HL-60 (cell line): Measurements from ENCODE around the gene TREML1.
A peak's percentile ranks its signal among the peaks of the same experiment; 100 is the strongest.

Source experiments
- DNase-seq, 2 experiments: peaks; one replicate each; pipeline ENCODE4 v3.0.0-alpha.2; 2010 to 2020; ENCODE audit warnings: low read depth in 1 of 2, low spot score in 1 of 2
- H3K27ac ChIP-seq: fragments of 250-450 bp; sonication (Bioruptor Pico); replicated peaks from 2 replicates; pipeline ENCODE4 v1.5.1; 2020; ENCODE audit warnings: mild to moderate bottlenecking, moderate library complexity
- H3K27me3 ChIP-seq: fragments of 250-450 bp; sonication (Bioruptor Pico); 2 replicates; pipeline ENCODE4 v1.5.1; 2021; ENCODE audit warnings: mild to moderate bottlenecking, moderate library complexity; ENCODE audit not compliant: insufficient read depth, poor library complexity, severe bottlenecking
- H3K4me3 ChIP-seq: replicated peaks from 2 replicates; pipeline ENCODE4 v1.5.1; 2011; ENCODE audit warnings: mild to moderate bottlenecking, control low read depth, low read length; ENCODE audit not compliant: insufficient read depth
- CTCF ChIP-seq: IDR thresholded peaks from one replicate; pipeline ENCODE4 v1.5.1; 2011; ENCODE audit warnings: low read length, control low read depth, inconsistent platforms; ENCODE audit not compliant: insufficient read depth
- GABPA ChIP-seq: IDR thresholded peaks from 2 replicates; pipeline ENCODE4 v1.6.1; 2012; ENCODE audit warnings: low read depth
- POLR2AphosphoS5 ChIP-seq: IDR thresholded peaks from 2 replicates; pipeline ENCODE4 v1.6.1; 2012; ENCODE audit warnings: low read depth
- REST ChIP-seq: IDR thresholded peaks from 2 replicates; pipeline ENCODE4 v1.6.1; 2012; ENCODE audit warnings: low read depth; ENCODE audit not compliant: insufficient replicate concordance
- SPI1 ChIP-seq: IDR thresholded peaks from 2 replicates; pipeline ENCODE4 v1.6.1; 2012; ENCODE audit warnings: low read depth, mild to moderate bottlenecking, borderline replicate concordance

The TREML1 gene

GRCh38 chr6:41186031-41186562 lies 31.9 kb upstream of the TREML1 start:
- H3K4me3 ChIP-seq, result no peak overlapping the region
- H3K27ac ChIP-seq, result peak overlapping the region; percentile 13; the same call in 1 of the 2 replicates
- TF ChIP-seq REST (no peak), GABPA (no peak), SPI1 (peak; percentile 84), POLR2AphosphoS5 (no peak), CTCF (no peak)
- DNase-seq, result peak in 1 of 2 experiments; percentile 65
- no peaks in the 10 kb centered on the region for H3K27me3 ChIP-seq

GRCh38 chr6:41184761-41185160 lies 30.6 kb upstream of the TREML1 start:
- Histone ChIP-seq H3K27ac (no peak overlapping the region), H3K4me3 (no peak overlapping the region), H3K27me3 (no peaks in the 10 kb centered on the region)
- no peak for DNase-seq
- TF ChIP-seq SPI1 (no peak), CTCF (no peak), REST (no peak), POLR2AphosphoS5 (no peak), GABPA (no peak)

- Histone ChIP-seq H3K27me3 (no peaks in the 10 kb centered on the region), H3K4me3 (no peak overlapping the region), H3K27ac (peak overlapping the region; percentile 68)
- peak; percentile 84 to 96 for DNase-seq
- TF ChIP-seq GABPA, result peak; percentile 40
- TF ChIP-seq POLR2AphosphoS5, result no peak; the same call in 1 of the 2 replicates
- peak; percentile 65; the same call in 1 of the 2 replicates for TF ChIP-seq SPI1
- peak; percentile 46 for TF ChIP-seq CTCF
- no peak for TF ChIP-seq REST
Measured at GRCh38 chr6:41182069-41183034, 28.2 kb upstream of the TREML1 start.
